ENCODE data around the gene EIF2S1.
"Not testable (repeated sequence)": the region's sequence is repeated elsewhere in the genome, so short reads cannot be mapped to it uniquely, and the experiment has no call there.

The EIF2S1 gene

DNA sequence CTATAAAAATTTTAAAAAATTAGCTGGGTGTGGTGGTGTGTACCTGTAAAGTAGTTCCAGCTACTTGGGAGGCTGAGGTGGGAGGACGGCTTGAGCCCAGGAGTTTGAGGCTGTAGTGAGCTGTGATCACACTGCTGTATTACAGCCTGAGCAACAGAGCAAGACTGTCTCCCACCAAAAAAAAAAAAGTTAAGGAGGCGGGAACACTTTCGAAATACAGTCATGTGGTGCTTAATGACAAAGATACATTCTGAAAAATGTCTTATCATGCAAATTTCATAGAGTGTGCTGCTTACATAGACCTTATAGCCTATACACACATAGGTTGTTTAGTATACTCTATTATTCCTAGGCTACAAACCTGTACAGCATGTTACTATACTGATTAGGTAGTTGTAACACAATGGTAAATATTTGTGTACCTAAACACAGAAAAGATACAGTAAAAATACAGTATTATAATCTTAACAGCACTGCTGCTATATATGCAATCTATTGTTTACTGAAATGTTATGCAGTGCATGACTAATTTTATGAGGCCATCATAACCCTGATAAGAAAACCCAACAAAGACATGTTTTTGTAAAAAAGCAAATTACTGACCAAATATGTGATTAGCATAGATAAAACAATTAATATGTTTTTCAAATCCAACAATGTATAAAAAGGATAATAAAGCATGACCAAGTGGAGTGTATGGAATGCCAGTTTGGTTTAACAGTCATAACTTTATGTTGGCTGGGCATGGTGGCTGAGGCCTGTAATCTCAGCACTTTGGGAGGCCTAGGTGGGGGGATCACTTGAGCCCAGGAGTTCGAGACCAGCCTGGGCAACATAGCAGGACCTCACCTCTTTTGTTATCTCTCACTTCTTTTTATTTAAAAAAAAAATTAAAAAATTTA lies 11.4 kb downstream of the EIF2S1 start:
- DNase-seq (ENCODE audit: low read depth in 2 of 2, low spot score in 1 of 2) = no peak

DNA sequence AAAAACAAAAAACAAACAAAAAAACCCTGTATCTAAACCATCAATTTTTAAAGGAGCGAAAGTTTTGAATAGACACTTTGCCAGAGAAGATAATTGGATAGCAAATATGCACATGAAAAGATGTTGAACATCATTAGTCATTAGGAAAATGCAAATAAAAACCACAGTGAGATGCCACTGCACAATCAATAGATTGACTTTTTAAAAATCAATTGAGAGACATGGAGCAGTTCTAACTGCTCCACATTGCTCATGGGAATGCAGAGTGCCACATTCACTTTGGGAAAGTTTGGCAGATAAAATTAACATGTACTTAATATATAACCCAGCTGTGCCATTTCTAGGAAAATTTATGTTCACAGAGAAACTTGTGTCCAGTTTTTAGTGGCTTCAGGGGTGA lies 12.7 kb downstream of the EIF2S1 start:
- DNase-seq (ENCODE audit: low read depth in 2 of 2, low spot score in 1 of 2) = no peak

DNA sequence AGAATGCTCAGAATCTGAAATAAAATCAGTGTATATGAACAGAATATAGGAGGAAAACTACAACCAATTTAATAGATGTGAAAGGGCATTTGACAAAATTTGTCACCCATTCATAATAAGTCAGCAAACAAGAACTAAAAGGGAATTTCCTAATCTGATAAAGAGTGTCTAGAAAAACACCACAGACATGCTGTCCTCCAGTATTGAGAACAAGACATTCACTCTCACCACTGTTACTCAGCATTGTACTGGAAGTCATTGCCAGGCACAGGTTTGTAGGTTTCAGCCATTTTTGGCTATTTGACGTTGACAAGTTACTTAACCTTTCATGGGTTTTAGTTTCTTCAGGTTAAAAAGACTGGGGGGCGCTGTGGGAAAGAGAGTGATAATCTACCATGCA lies 13.2 kb downstream of the EIF2S1 start:
- DNase-seq (ENCODE audit: low read depth in 2 of 2, low spot score in 1 of 2) = no peak

DNA sequence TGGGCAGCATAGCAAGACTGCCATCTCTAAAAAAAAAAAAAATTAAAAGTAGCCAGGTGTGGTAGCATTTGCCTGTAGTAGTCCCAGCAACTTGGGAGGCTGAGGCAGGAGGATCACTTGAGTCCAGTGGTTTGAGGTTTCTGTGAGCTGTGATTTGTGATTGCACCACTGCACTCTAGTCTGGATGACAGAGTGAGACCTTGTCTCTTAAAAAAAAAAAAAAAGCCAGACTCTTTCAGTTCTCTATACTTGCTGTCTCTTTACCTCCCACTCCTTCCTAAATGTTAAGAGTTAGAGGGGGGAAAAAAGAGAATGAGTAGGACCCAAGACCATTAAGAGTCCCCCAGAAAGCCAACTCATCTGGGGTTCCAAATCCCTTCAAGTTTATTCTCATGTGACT lies 17.8 kb downstream of the EIF2S1 start:
- no peak for DNase-seq (ENCODE audit: low read depth in 2 of 2, low spot score in 1 of 2)

DNA sequence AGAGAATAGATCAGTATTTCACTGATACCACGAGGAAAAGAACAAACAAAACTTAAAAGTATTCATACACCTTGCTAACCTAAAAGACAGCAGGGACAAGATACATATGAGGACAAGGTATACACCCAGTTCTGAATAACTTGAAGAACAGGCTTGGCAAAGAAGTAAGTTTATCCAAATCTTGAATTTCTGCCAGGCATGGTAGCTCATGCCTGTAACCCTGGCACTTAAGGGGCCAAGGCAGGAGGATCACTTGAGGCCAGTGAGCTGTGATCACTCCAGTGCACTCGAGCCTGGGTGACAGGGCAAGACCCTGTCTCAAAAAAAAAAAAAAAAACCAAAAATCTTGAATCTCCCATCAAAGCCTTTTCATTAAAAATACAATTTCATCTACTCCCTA lies 25.0 kb downstream of the EIF2S1 start:
- no peak for DNase-seq (ENCODE audit: low read depth in 2 of 2, low spot score in 1 of 2)

DNA sequence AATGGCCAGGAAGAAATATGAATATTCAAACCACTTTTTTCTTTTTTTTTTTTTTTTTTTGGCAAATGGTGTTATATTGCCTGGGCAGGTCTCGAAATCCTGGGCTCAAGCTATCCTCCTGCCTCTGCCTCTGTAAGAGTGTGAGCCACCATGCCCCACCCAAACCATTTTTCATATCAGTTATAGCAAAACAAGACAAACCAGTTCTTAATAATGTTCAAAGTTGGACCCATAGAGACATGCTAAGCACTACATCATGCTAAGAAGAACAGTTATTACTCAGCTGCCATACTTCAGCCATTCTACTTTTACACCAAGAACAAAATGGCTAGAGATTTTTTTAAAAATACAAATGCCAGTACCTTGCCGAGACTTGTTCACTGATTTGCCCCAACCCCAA lies 25.5 kb downstream of the EIF2S1 start:
- DNase-seq (ENCODE audit: low read depth in 2 of 2, low spot score in 1 of 2) = no peak

DNA sequence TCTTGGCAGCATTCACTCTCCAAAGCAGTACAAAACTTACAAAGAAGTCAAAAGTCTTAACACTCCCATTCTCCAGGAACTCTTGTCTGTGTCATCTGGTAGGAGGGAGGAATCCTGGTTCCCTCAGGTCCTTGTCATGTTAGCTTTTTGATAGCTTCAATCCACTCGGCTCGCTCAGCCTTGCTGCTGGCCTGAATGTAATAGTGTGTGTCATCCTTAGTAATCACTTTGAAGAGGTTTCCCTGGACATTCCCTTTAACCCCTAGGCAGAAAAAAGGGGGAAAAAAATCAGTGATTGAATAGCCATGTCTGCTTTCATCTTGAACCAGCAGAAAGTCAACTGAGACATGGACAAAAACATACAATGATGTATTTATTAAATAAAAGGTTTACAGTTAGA lies 27.1 kb downstream of the EIF2S1 start:
- no peak for DNase-seq (ENCODE audit: low read depth in 2 of 2, low spot score in 1 of 2)

DNA sequence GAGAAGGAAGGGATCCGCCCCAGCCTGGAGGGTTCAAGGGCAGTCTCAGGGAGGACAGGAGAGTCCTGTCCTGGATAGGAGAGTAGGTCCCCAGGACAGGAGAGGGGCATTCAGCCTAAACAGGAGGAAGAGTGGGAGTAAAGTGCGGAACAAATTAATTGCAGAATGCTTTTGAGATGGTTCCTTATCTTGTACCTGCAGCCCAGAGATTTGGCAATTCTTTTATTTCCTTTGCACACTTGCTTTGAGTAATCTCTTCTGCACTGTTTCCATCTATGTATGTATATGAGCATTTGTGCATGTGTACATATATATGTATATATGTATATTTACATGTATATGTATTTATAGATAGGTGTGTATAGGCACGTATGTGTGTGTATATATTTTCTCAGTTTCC lies 29.1 kb downstream of the EIF2S1 start:
- DNase-seq (ENCODE audit: low read depth in 2 of 2, low spot score in 1 of 2) = no peak

DNA sequence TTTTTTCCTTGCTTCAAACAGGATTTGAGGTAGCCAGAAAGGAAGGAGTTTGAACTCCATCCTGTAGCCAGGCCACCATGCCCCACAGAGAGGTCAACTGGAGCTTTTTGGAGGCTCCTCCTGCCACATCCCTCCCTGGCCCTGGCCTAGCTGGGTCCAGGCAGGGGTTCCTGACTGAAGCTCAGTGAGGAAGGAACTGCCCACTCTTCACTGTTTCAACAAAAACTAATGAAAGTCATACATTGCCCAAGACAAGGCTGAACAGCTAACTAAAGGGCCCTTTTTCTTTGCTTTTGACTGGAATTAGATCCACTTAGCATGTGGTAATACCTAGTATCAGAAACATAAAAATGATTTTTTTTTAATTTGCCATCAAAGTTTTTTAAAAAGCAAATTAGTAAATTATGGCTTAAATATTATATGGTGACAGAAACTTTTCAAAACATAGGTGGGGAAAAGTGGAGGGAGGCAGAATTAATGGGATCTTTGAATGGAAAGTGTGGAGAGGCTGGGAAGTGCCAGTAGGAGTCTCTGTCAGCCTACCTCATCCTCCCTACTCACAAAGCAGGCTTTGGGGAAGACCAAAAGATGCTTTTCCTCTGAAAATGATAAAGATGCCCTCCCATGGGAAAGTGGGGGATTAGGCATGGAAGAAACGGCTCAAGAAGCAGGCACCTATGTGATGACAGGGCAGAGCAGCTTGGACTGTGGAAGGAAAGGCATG lies 29.8 kb downstream of the EIF2S1 start:
- no peak for DNase-seq (ENCODE audit: low read depth in 2 of 2, low spot score in 1 of 2)

DNA sequence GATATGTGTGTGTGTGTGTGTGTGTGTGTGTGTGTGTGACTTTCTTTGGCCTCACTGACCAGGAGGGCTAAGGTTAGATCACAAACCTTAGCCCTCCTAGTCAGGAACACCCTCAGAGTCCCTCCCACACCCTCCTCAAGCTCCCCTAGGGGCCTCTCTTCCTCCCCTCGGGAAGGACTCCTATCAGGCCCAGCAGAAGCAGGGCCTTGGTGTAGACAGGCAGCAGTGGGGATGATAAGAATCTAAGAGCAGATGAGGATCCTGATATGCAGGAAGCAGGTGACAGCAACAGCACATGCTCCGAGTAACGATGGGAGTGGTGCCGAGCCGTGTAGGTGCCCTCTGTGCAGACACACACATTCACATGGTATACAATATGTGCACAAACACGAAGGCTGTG lies 31.1 kb downstream of the EIF2S1 start:
- no peak for DNase-seq (ENCODE audit: low read depth in 2 of 2, low spot score in 1 of 2)

DNA sequence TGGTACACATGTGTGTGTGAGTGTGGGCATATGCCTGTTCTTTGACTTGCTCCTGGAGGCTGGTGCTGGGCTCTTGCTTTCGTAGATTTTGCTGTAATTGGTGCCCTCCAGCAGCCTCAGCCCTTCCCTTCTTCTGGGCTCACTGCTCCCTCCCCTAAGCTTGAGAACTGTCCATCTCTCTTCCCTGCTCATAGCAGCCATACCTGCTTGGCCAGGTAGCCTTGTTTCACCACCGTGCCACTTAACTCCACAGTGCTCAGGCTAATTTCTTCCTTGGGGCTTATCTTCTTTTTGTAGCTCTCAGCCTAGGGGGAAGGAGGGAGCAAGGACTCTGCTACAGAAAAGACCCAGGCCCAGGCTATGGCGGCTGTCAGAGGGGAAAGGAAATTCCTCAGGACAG lies 32.0 kb downstream of the EIF2S1 start:
- DNase-seq (ENCODE audit: low read depth in 2 of 2, low spot score in 1 of 2) = no peak

DNA sequence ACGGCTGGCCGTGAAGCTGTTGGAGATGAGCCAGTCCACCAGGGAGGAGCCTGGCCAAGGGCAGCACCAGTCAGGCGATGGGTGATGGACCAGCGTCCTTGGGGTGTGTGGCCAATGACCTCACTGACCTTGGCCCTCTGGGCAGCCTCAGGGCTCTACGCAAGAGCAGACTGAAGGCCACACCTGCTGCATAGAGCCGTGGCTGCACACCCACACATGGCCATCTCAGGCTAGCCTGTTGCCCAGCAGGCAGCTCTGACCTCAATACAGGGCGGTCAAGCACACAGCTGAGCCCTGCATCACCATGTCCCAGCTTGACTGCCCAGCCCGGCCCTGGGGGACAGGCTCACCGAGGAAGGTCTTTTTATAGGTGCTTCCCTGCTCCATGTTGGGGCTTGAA lies 32.7 kb downstream of the EIF2S1 start:
- no peak for DNase-seq (ENCODE audit: low read depth in 2 of 2, low spot score in 1 of 2)

DNA sequence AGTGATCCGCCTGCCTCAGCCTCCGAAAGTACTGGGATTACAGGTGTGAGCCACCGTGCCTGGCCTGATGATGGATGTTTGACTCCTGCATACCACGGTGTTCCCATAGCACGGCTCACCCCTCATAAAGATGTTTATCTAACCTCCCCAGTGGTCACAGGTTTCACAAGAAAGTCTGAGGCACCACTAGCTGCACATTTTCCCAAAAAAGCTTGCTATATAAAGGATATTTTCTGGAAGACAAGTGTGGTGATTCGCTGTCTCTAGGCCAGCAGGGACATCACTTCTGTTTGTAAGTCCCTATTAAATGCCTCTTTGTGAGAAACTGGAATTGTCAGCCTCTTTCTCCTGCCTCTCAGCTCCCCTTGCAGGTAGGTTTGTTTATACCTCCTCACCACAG lies 33.6 kb downstream of the EIF2S1 start:
- DNase-seq (ENCODE audit: low read depth in 2 of 2, low spot score in 1 of 2) = no peak

DNA sequence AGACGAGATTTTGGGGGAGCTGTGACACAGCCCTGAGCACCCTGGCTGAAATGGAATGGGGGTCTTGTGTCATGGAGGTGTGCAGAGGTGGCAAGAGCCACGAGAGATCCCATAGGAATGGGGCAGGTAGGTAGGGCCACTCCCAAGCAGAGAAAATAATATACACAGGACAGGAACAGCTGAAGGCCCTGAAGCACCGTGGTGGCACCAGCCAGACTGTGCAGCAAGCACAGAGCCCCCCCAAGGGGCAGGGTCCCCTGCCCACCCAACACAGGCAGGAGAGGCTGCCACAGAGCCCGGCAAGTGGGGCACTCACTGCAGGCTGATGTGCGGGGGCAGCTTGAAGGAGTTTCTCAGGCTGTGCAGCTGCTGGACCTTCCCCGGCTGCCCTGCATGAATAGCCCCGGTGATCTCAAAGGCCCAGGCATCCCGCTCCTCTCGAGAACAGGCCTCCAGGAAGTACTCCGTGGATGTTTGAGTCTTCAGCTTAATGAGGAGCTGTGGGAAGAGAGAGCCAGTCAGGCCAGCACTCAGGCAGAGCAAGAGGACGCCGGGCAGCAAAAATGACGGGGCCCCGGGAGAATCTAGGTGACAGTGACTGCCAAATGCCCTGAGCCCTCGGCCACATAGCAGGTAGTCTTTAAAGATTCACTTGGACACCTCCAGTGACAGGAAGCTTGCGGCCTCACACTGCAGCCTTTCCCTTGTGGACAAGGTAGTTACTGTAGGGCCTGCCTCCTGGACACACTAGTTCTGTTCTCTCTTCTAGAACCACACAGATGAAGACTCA lies 35.2 kb downstream of the EIF2S1 start:
- DNase-seq (ENCODE audit: low read depth in 2 of 2, low spot score in 1 of 2) = no peak

DNA sequence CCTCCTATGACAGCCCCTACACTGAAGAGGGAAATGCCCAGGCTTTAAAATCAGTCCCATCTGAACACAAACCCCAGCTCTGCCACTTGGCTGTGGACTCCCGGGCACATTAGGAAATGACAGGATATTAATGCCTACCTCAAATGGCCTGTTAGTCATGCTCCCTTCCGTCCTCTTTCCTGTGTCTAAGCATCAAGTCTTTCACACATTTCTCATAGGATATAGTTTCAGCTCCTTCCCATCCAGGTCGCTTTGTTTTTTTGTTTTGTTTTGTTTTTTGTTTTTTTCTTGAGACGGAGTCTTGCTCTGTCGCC lies 35.7 kb downstream of the EIF2S1 start:
- DNase-seq (ENCODE audit: low read depth in 2 of 2, low spot score in 1 of 2) = no peak

DNA sequence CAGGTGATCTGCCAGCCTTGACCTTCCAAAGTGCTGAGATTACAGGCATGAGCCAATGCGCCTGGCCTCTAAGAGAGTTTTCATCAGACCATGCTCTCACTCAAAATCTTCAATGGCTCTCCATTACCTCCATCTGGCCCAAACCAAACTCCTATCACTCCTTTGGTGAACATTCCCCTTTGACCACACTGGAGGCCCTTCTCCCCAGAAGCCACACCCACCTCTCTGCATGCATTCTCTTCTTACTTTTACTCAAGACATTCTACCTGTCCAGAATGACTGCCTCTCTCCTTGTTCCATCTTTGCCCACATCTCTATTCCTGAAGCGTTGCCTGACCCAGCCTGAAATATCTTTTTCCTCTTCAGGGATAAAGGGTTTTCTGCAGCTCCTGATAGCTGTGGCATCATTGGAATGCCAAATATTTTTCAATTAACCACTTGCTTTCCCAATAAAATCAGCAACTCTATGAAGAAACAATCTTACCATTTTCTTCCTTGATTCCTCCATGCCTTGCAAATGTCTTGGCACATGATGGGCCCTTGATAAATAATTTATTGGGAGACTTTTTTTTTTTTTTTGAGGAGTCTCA lies 36.3 kb downstream of the EIF2S1 start:
- DNase-seq (ENCODE audit: low read depth in 2 of 2, low spot score in 1 of 2) = no peak

DNA sequence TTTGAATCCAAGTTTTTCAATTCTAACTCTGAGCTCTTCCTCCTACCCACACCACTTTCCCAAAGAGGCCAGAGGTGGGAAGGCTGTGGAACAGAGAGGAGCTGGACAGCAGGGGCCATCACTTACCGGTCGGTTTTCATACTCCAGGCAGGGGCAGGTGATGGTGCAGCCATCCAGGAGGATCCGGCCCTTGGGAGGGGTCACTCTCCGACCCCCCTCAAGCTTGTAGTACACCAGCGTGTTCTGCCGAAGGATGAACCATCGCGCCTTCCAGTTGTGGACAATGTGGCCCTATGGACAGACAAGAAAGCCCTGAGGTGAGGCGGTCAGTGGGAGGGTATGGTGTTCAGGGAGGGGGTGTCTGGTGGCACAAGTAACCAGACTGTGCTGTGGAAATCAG lies 37.4 kb downstream of the EIF2S1 start:
- DNase-seq (ENCODE audit: low read depth in 2 of 2, low spot score in 1 of 2) = no peak

DNA sequence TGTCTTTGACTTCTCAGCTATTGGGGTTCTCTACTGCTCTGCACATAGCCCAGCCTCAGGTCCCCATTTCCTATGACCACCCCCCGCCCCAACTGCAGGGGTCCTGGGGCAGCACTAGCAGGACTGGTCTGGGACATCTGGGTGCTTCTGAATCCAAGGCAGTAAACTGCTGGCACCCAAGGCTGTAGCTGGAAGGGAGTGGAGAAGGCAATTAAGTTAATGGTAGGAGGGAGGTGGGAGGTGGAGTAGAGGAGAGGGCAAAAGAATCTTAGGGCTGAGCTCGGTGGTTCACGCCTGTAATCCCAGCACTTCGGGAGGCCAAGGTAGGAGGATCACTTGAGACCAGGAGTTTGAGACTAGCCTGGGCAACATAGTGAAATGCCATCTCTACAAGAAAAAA lies 40.3 kb downstream of the EIF2S1 start:
- DNase-seq (ENCODE audit: low read depth in 2 of 2, low spot score in 1 of 2) = no peak

DNA sequence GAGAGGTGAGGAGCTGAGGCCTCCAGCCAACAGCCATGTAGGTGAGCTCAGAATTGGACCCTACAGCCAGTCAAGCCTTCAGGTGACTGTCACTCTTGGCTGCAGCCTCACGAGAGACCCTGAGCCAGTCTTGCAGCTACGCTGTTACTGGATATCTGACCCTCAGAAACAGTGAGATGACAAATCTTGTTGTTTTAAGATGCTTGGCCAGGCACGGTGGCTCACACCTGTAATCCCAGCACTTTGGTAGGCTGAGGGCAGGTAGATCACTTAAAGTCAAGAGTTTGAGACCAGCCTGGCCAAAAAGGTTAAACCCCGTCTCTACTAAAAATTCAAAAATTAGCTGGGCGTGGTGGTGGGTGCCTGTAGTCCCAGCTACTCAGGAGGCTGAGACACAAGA lies 45.6 kb downstream of the EIF2S1 start:
- no peak for DNase-seq (ENCODE audit: low read depth in 2 of 2, low spot score in 1 of 2)

DNA sequence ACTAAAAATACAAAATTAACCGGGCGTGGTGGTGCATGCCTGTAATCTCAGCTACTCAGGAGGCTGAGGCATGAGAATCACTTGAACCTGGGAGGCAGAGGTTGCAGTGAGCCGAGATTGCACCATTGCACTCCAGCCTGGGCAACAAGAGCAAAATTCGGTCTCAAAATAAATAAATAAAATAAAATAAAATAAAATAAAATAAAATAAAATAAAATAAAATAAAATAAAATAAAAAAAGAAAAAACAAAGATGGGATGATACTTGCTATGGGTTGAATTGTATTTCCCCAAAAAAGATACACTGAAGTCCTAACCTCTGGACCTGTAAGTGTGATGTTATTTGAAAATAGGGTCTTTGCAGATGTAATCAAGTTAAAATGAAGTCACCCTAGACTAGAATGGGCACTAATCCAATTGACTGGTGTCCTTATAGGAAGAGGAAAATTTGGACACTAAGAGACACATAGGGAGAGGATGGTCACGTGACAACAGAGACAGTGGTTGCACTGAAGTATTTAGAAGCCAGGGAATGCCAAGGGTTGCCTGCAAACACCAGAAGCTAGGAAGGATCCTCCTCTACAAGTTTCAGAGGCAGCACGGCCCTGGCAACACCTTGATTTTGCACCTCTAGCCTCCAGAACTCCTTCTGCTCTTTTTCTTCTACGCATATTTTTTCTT lies 48.1 kb downstream of the EIF2S1 start:
- not testable (repeated sequence) for DNase-seq (ENCODE audit: low read depth in 2 of 2, low spot score in 1 of 2)

DNA sequence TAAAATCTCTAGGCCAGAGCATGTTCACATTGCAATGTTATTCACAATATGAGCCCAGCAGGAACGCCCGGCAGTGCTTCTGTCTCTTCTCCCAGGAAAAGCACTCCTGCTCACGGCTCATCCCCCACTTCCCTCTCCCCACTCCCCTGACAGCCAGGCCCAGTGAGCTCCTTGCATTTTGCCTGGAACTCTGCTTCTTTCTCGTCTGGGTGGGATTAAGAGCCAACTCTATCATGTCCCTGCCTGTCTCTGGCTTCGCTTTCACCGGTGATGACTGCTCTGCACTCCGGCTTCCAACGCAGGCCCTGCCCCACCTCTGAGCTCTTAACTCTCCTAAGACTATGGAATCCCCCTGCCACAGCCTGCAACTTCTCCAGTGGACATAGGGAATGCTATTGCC lies 49.3 kb downstream of the EIF2S1 start:
- DNase-seq (ENCODE audit: low read depth in 2 of 2, low spot score in 1 of 2) = no peak

Data from stimulated activated CD8-positive, alpha-beta memory T cell treated with anti-CD3 and anti-CD28 coated beads, Interleukin-4, amount 100 ng/mL, for 1 hour (primary cell).